Hepatocyte (in vitro differentiated cells): ENCODE results near the gene FKRP.

Experiments used
- EZH2 ChIP-seq: fragments of 200-600 bp; sonication (generic); IDR thresholded peaks from 2 replicates; pipeline ENCODE4 v1.6.1; 2016; ENCODE audit warnings: antibody characterized with exemption, mild to moderate bottlenecking, borderline replicate concordance
- TF ChIP-seq, protein P1 (sequence below): fragments of 200-600 bp; sonication (generic); IDR thresholded peaks from 2 replicates; pipeline ENCODE4 v1.5.1; 2016; ENCODE audit warnings: antibody characterized with exemption, mild to moderate bottlenecking; ENCODE audit not compliant: poor library complexity

DNA sequence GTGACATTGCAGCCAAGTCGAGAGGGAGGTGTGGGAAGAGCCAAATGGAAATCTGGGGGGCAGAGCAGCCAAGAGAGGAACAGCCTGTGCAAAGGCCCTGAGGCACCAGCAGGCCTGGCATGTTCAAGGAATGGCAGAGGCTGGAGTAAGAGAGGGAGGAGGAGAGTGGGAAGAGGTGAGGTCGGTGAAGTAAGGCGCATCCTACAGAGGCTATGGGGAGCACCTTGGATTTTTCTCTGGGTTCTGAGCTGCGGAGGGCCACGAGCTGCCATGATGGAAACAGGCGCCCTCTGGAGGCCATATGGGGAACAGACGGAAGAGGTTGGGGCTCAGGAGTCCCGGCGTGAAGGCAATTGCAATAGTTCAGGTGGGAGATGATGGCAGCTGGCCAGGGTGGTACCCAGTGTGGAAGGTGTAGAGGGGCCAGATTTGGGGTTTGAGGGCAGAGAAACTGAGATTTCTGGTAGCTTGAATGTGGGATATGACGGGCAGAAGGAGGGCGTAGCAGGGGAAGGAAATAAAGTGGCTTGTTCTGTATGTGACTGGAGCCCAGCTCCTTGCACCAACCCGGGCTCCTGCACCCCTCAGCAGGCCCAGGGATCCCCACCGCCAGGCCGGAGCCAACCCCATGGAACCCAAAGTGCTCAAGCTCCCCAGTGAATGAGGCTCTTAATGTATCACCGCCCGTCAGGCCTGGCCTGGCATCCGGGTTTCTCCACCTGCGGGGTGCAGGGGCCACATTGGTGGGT lies 20.9 kb downstream of the FKRP start:
- TF ChIP-seq, protein P1, sequence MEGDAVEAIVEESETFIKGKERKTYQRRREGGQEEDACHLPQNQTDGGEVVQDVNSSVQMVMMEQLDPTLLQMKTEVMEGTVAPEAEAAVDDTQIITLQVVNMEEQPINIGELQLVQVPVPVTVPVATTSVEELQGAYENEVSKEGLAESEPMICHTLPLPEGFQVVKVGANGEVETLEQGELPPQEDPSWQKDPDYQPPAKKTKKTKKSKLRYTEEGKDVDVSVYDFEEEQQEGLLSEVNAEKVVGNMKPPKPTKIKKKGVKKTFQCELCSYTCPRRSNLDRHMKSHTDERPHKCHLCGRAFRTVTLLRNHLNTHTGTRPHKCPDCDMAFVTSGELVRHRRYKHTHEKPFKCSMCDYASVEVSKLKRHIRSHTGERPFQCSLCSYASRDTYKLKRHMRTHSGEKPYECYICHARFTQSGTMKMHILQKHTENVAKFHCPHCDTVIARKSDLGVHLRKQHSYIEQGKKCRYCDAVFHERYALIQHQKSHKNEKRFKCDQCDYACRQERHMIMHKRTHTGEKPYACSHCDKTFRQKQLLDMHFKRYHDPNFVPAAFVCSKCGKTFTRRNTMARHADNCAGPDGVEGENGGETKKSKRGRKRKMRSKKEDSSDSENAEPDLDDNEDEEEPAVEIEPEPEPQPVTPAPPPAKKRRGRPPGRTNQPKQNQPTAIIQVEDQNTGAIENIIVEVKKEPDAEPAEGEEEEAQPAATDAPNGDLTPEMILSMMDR: peak; percentile 47
- TF ChIP-seq EZH2: no peak
